ENCODE data around the gene MORN1. TPM values are rescaled to one million over a fixed set of nuclear protein-coding genes. Genes with fewer than 3 reads are reported as not detected.

MORN1 gene
- polyA plus RNA-seq, 1 experiment = 3.7 TPM

- CTCF ChIA-PET = interaction anchor here (0.7 to 1.1 kb wide), 2 partner anchors 12 to 16 kb away, joined by 3 read pairs; no protein-coding TSS in a partner anchor
- Histone ChIP-seq H3K36me3 (ENCODE audit: control insufficient read depth, insufficient read depth, low read length) (peaks cover 4% of the 10 kb centered on the region), H3K27me3 (ENCODE audit: control insufficient read depth, insufficient read depth, low read length) (no peaks in the 10 kb centered on the region), H3K4me3 (ENCODE audit: low read depth, low read length) (no peak overlapping the region)
- POLR2A ChIA-PET = interaction anchor here (0.7 kb wide), 1 partner anchor 81 kb away, joined by 5 read pairs; no protein-coding TSS in a partner anchor
- TF ChIP-seq CTCF (IDR thresholded peaks at IDR 0.05; ENCODE audit: insufficient read depth, low read depth, low read length) = no peak
- no peak for DNase-seq (ENCODE audit: low read depth)
Measured at GRCh38 chr1:2295526-2295925, 95.8 kb downstream of the MORN1 start.

GRCh38 chr1:2294725-2295078 lies 96.7 kb downstream of the MORN1 start:
- CTCF ChIA-PET = interaction anchor here (1.1 to 1.7 kb wide), 2 partner anchors 21 to 87 kb away, joined by 3 to 4 read pairs; no protein-coding TSS in a partner anchor
- H3K36me3 ChIP-seq (ENCODE audit: control insufficient read depth, insufficient read depth, low read length) = peaks cover 4% of the 10 kb centered on the region
- no peak overlapping the region for H3K4me3 ChIP-seq (ENCODE audit: low read depth, low read length)
- no peak for TF ChIP-seq CTCF (IDR thresholded peaks at IDR 0.05; ENCODE audit: insufficient read depth, low read depth, low read length)
- no peaks in the 10 kb centered on the region for H3K27me3 ChIP-seq (ENCODE audit: control insufficient read depth, insufficient read depth, low read length)
- POLR2A ChIA-PET = no interaction called here
- DNase-seq (ENCODE audit: low read depth) = no peak

GRCh38 chr1:2294033-2294724 lies 97.2 kb downstream of the MORN1 start:
- POLR2A ChIA-PET = no interaction called here
- CTCF ChIA-PET = interaction anchor here (1.1 to 1.7 kb wide), 2 partner anchors 21 to 88 kb away, joined by 3 to 4 read pairs; no protein-coding TSS in a partner anchor
- DNase-seq (ENCODE audit: low read depth) = no peak
- Histone ChIP-seq H3K36me3 (ENCODE audit: control insufficient read depth, insufficient read depth, low read length) (peaks cover 4% of the 10 kb centered on the region), H3K4me3 (ENCODE audit: low read depth, low read length) (no peak overlapping the region), H3K27me3 (ENCODE audit: control insufficient read depth, insufficient read depth, low read length) (no peaks in the 10 kb centered on the region)
- no peak for TF ChIP-seq CTCF (IDR thresholded peaks at IDR 0.05; ENCODE audit: insufficient read depth, low read depth, low read length)

GRCh38 chr1:2292725-2293450 lies 98.5 kb downstream of the MORN1 start:
- Histone ChIP-seq H3K36me3 (ENCODE audit: control insufficient read depth, insufficient read depth, low read length) (peaks cover 2% of the 10 kb centered on the region), H3K27me3 (ENCODE audit: control insufficient read depth, insufficient read depth, low read length) (no peaks in the 10 kb centered on the region), H3K4me3 (ENCODE audit: low read depth, low read length) (no peak overlapping the region)
- ChIA-PET POLR2A (no interaction called here), CTCF (interaction anchor here (0.6 to 1.7 kb wide), 3 partner anchors 19 to 24 kb away, joined by 3 to 5 read pairs (median 4); no protein-coding TSS in a partner anchor)
- no peak for DNase-seq (ENCODE audit: low read depth)
- TF ChIP-seq CTCF (IDR thresholded peaks at IDR 0.05; ENCODE audit: insufficient read depth, low read depth, low read length) = no peak

DNA sequence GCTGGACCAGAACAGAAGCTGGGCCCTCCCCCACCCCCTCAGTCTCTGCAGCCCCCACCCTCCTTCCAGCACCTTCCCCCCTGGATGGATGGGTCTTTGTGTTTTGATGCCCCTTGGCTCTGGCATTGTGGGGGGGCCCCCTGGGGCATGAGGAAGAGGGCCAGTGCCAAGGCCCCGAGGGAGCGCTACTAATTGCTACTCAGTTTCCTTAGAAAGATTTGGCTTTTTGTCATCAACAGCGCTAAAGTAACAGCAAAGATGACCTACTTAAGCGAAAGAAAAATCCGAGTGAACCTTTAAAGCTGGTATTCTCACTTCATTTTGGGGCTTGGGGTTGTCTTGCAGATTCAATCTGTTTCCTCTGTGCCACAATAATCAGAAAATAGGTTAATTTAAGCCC lies 99.8 kb downstream of the MORN1 start:
- Histone ChIP-seq H3K36me3 (ENCODE audit: control insufficient read depth, insufficient read depth, low read length) (no peaks in the 10 kb centered on the region), H3K4me3 (ENCODE audit: low read depth, low read length) (no peak overlapping the region), H3K27me3 (ENCODE audit: control insufficient read depth, insufficient read depth, low read length) (no peaks in the 10 kb centered on the region)
- ChIA-PET CTCF (interaction anchor here (1.1 to 2.9 kb wide), 4 partner anchors 8 to 96 kb away, joined by 3 to 7 read pairs (median 4); partner anchors contain the start of gene FAAP20), POLR2A (interaction anchor here (0.5 kb wide), 1 partner anchor 752 kb away, joined by 6 read pairs; no protein-coding TSS in a partner anchor)
- no peak for DNase-seq (ENCODE audit: low read depth)
- TF ChIP-seq CTCF (IDR thresholded peaks at IDR 0.05; ENCODE audit: insufficient read depth, low read depth, low read length) = no peak
